Endothelial cell of umbilical vein (primary cell): ENCODE results near the gene ALDH1A3. TPM values are rescaled to one million over a fixed set of nuclear protein-coding genes. Genes with fewer than 3 reads are reported as not detected.

Experiments
- BruUV-seq: library from RNA; stranded (reverse); fragments of 400-500 nt; replicated peaks from 2 replicates; lab custom pipeline; 2021; lab: Mats Ljungman, UMichigan
- CTCF ChIA-PET: fragments of 300-600, 350-600 bp; sonication (Branson Sonifier 250); formaldehyde crosslinking; loops from one replicate; lab custom pipeline; 2021; ENCODE audit warnings: antibody characterized with exemption, inconsistent platforms; lab: Charles Lee
- POLR2A ChIA-PET: fragments of 300-600, 350-600 bp; sonication (Branson Sonifier 250); formaldehyde crosslinking; loops from one replicate; lab custom pipeline; 2021; ENCODE audit warnings: antibody characterized with exemption, inconsistent platforms; lab: Charles Lee
- DNase-seq: peaks from one replicate; pipeline ENCODE4 v3.0.0-alpha.2; 2011; ENCODE audit warnings: low read depth, low spot score
- FAIRE-seq: peaks from 2 replicates; lab custom pipeline; 2011; peaks lifted over from hg19 to GRCh38; lab: Jason Lieb, UNC
- H2AFZ ChIP-seq: 2 replicates; pipeline ENCODE4 v1.6.0; 2012; ENCODE audit warnings: low read depth, low read length, control low read depth, inconsistent platforms
- H3K27ac ChIP-seq: 2 replicates; pipeline ENCODE4 v1.5.1; 2011; ENCODE audit warnings: low read depth, mild to moderate bottlenecking, control low read depth, low read length, moderate library complexity; ENCODE audit not compliant: insufficient read depth
- H3K27me3 ChIP-seq, 2 experiments: 2 replicates each; pipeline versions ENCODE4 v1.6.0 to v1.6.1; 2011; ENCODE audit warnings: low read length in 2 of 2, mixed read lengths in 1 of 2; ENCODE audit not compliant: control insufficient read depth in 2 of 2, insufficient read depth in 2 of 2
- H3K36me3 ChIP-seq, 2 experiments: 2 replicates in 1 of 2; 3 replicates in 1 of 2; pipeline ENCODE4 v1.5.1; 2011; ENCODE audit warnings: low read length in 2 of 2, mild to moderate bottlenecking in 1 of 2, moderate library complexity in 1 of 2; ENCODE audit not compliant: control insufficient read depth in 2 of 2, insufficient read depth in 2 of 2; ENCODE audit errors: extremely low read depth in 1 of 2
- H3K4me1 ChIP-seq: 3 replicates; pipeline ENCODE4 v1.5.1; 2011; ENCODE audit warnings: mild to moderate bottlenecking, low read length; ENCODE audit not compliant: control insufficient read depth, insufficient read depth; ENCODE audit errors: extremely low read depth
- H3K4me2 ChIP-seq: 2 replicates; pipeline ENCODE4 v1.6.1; 2011; ENCODE audit warnings: low read length, control low read depth, mixed read lengths; ENCODE audit not compliant: insufficient read depth
- H3K4me3 ChIP-seq, 3 experiments: fragments of 200-600 bp in 1 of 3; sonication (generic), shearing (Covaris generic) in 1 of 3; replicated peaks in 1 of 3; 2 replicates each; pipeline ENCODE4 v1.5.1; 2011 to 2016; ENCODE audit warnings: control low read depth in 3 of 3, low read length in 3 of 3, mild to moderate bottlenecking in 2 of 3, inconsistent platforms in 1 of 3, low read depth in 1 of 3, moderate library complexity in 1 of 3; ENCODE audit not compliant: insufficient read depth in 1 of 3
- H3K79me2 ChIP-seq: 2 replicates; pipeline ENCODE4 v1.6.0; 2012; ENCODE audit warnings: low read length, inconsistent platforms; ENCODE audit not compliant: control insufficient read depth, insufficient read depth
- H3K9ac ChIP-seq: replicated peaks from 2 replicates; pipeline ENCODE3; 2011; ENCODE audit warnings: low read length, control low read depth; ENCODE audit not compliant: insufficient read depth; ENCODE audit errors: extremely low read depth
- H3K9me1 ChIP-seq: replicated peaks from 3 replicates; pipeline ENCODE4 v1.6.0; 2011; ENCODE audit warnings: mild to moderate bottlenecking, low read length; ENCODE audit not compliant: control insufficient read depth, insufficient read depth; ENCODE audit errors: extremely low read depth
- H3K9me3 ChIP-seq: replicated peaks from 2 replicates; pipeline ENCODE4 v1.5.1; 2012; ENCODE audit warnings: low read length, inconsistent platforms; ENCODE audit not compliant: control insufficient read depth, insufficient read depth
- H4K20me1 ChIP-seq: replicated peaks from 2 replicates; pipeline ENCODE3; 2011; ENCODE audit warnings: mild to moderate bottlenecking, low read length; ENCODE audit not compliant: control insufficient read depth, insufficient read depth; ENCODE audit errors: extremely low read depth
- CTCF ChIP-seq, 2 donors: IDR thresholded peaks; 1 replicate in 1 of 2; 2 replicates in 1 of 2; pipeline ENCODE4 v1.5.1; 2011; ENCODE audit warnings: low read length in 2 of 2, mild to moderate bottlenecking in 2 of 2, moderate library complexity in 2 of 2, control low read depth in 1 of 2, inconsistent platforms in 1 of 2, low read depth in 1 of 2; ENCODE audit not compliant: insufficient read depth in 1 of 2; ENCODE audit errors: extremely low read depth in 1 of 2
- EZH2 ChIP-seq: IDR thresholded peaks from 2 replicates; pipeline ENCODE4 v1.6.1; 2012; ENCODE audit warnings: borderline replicate concordance, low read depth, mild to moderate bottlenecking, moderate library complexity, low read length, inconsistent platforms; ENCODE audit not compliant: severe bottlenecking
- GATA2 ChIP-seq: IDR thresholded peaks from 2 replicates; pipeline ENCODE4 v1.7.0; 2011; ENCODE audit warnings: low read depth, mild to moderate bottlenecking, moderate library complexity, mixed read lengths, low read length; ENCODE audit not compliant: insufficient read length, insufficient read depth
- JUN ChIP-seq: IDR thresholded peaks from 2 replicates; pipeline ENCODE4 v1.6.1; 2011; ENCODE audit warnings: borderline replicate concordance, low read depth; ENCODE audit not compliant: insufficient read length, insufficient read depth
- MAX ChIP-seq: IDR thresholded peaks from 2 replicates; pipeline ENCODE4 v1.6.1; 2011; ENCODE audit not compliant: insufficient read depth, insufficient read length
- MYC ChIP-seq: IDR thresholded peaks from one replicate; pipeline ENCODE4 v1.6.1; 2011; ENCODE audit warnings: mild to moderate bottlenecking, low read depth, low read length
- POLR2A ChIP-seq: IDR thresholded peaks from 2 replicates; pipeline ENCODE4 v1.6.1; 2012; ENCODE audit warnings: low read depth, mild to moderate bottlenecking, control low read depth, low read length
- POLR2AphosphoS5 ChIP-seq: IDR thresholded peaks from 2 replicates; pipeline ENCODE4 v1.6.1; 2012; ENCODE audit warnings: low read depth, mild to moderate bottlenecking, control low read depth, low read length, moderate library complexity; ENCODE audit not compliant: insufficient read depth
- dilution Hi-C: fragments of 300-500 bp; cut with MboI; formaldehyde crosslinking; loops from one replicate; pipeline ENCODE4 v1.15.0; 2019; ENCODE audit warnings: low sequenced_read_pairs; ENCODE audit not compliant: extremely low pct_ligation_motif_present
- intact Hi-C: fragments of 100-400 bp; cut with micrococcal nuclease; formaldehyde crosslinking; loops from one replicate; pipeline ENCODE4 v1.10.0; 2022
- polyA plus RNA-seq, 4 experiments: library from polyadenylated mRNA; depleted of rRNA in 3 of 4; stranded (reverse) in 3 of 4; unstranded in 1 of 4; fragments of >200 nt; gene quantifications; 2 replicates each; pipeline versions ENCODE4 v1.2.1 to v1.2.3, GENCODE V29; 2011 to 2012; ENCODE audit warnings: missing spikeins in 1 of 4
- total RNA-seq: library from RNA; stranded (reverse); gene quantifications from 2 replicates; pipeline ENCODE4 v1.2.3, GENCODE V29; 2021

ALDH1A3 gene
- total and polyA plus RNA-seq, 2 donors (not counting 3 experiments of a cell fraction or from before 2014, with no cell fraction given) = 2.8 to 5.8 TPM

- Histone ChIP-seq H3K9me3 (no peaks in the 10 kb centered on the region), H3K4me3 (no peak overlapping the region), H2AFZ (no peak overlapping the region), H3K4me2 (no peak overlapping the region), H3K4me1 (no peaks in the 10 kb centered on the region), H3K27ac (no peak overlapping the region), H3K79me2 (no peaks in the 10 kb centered on the region), H3K9ac (no peak overlapping the region), H3K36me3 (no peaks in the 10 kb centered on the region), H3K9me1 (no peaks in the 10 kb centered on the region), H4K20me1 (no peaks in the 10 kb centered on the region), H3K27me3 (peaks cover 0 to 2% of the 10 kb centered on the region in 2 experiments)
- POLR2A ChIA-PET = no interaction called here
- no peak for DNase-seq
- CTCF ChIA-PET = interaction anchor here (1.1 to 2.0 kb wide), 3 partner anchors 10 to 12 kb away, joined by 3 to 7 read pairs (median 5); no protein-coding TSS in a partner anchor
- intact Hi-C loops = no loop called here
- no TSS peak for BruUV-seq
- dilution Hi-C loops = no loop called here
- TF ChIP-seq POLR2AphosphoS5 (no peak), JUN (no peak), EZH2 (no peak), CTCF (IDR thresholded peaks at IDR 0.05; ENCODE audit: extremely low read depth in 1 of 2, insufficient read depth in 1 of 2, low read depth in 1 of 2, low read length in 2 of 2) (no peak), POLR2A (no peak), MAX (no peak), GATA2 (no peak), MYC (no peak)
- FAIRE-seq = no peak
Observed at GRCh38 chr15:100860829-100861510, 18.7 kb upstream of the ALDH1A3 start.
